GM21786 (cell line): ENCODE measurements around the gene SEC61A2.
A peak's percentile ranks its signal among the peaks of the same experiment; 100 is the strongest.

Experiments
- ATAC-seq: cut with Tn5 transposase; IDR thresholded peaks from one replicate; pipeline ENCODE4 v1.9.1; 2021; ENCODE audit not compliant: unreplicated experiment

SEC61A2 gene

DNA sequence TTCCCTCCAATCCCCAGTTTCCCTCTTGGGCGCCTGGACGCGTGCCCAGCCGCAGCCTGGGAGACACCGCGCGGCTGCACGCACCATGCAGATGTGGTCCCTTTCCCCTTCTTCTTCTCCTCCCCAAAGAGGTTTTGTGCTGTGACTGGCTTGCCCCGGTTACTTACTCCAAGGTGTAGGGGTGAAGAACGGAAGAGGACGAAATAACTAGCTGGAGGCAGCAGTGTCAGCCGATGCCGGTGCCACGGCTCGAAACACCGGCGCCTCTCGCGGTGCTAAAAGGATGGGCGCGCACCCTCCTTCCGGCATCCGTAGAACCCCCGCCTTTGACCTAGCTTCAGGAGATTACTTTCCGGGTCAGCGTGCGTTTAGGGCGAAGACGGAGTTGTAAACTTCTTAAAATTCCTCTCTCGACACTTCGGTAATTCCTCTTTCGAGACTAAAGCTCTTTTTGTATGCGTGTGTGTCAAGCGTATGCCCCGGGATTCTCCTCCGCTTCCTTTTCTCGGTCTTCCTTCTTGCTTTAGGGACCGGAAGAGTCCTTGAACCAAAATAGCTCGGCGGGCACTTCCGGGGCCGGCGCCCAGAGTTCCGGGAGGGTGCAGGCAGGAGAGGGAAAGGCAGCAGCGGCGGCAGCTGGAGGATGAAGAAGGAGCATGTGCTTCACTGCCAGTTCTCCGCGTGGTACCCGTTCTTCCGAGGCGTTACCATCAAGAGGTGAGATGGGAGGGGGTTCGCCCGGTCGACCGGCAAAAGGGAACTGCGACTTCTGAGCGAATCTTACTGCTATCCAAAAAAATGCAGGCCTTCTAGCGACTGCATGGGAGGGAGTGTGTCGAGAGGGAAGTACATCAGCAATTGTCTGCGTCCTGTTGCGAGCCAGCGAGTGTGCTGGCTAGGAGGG is 66.4 kb downstream of the SEC61A2 start, which contains the start of the genes CDC123 and NUDT5:
TSS of gene CDC123 (plus strand) at position 586 of the 904 bp plus-strand sequence. CDS start at position 644, 58 bp downstream.
TSS of gene NUDT5 (minus strand) at position 289 of the 904 bp plus-strand sequence. CDS start 9,600 bp downstream, outside the sequence.
- ATAC-seq: peak; percentile 88

DNA sequence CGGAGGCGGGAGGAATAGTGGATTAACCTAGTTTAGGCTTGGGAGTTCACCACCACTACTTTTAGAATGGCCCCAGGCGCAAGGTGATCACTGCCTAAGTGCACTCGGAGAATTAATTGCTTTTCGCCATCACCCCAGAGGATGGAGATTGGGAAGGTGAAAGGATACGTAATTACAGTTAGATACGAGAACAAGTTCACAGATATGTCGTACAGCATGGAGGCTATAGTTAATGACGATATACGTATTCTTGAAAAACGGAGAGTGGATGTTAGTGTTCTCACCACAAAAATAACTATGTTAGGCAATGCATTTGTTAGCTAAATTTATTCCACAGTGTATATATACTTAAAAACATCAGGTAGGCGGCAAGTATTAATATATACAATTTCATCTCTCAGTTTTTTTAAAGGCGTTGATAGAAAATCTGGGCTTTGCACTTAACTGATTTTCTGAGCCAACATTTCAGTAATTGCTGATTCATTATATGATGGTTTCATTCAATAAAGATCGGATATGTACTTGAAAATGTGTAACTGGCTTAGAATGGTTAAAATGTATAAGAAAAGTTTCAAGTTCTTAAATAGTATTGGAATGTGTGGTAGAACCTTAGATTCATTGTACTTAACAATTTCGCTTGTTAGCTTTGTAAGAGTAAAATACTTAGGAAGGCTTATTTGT is 67.2 kb downstream of the SEC61A2 start:
- no peak for ATAC-seq

DNA sequence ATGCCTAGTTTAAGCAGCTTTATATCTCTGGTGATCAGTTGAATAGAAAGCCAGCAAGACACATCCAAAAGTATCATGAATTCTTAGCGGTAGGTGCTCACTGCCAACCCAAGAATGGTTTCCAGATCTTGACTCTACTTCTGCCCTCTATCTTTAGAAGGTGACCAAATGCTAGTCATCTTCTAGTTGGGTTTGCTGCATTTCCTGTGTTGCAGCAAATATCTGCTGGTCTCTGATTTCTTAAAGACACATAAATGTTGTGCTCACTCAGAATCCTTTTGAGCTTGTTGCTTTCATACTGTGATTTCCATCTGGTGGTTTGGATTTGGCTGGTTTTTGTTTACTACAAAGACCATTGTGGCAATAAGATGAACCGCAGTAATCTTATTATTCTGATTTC is 68.7 kb downstream of the SEC61A2 start:
- no peak for ATAC-seq

DNA sequence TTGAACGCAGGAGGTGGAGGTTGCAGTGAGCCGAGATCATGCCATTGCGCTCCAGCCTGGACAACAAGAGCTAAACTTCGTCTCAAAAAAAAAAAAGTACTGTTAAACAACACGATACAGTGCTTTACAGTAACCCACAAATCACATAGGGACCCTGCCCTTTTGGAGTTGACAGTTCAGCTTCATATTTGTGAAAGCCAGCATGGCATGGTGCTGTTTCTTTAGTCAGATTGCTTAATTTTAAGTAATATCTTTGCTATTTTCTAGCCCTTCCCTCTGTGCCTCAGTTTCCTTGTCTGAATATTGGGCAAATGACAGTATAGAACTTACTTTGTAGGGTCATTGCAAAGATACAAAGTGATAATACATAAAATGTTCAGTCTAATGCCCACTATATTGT is 71.4 kb downstream of the SEC61A2 start:
- ATAC-seq: no peak

DNA sequence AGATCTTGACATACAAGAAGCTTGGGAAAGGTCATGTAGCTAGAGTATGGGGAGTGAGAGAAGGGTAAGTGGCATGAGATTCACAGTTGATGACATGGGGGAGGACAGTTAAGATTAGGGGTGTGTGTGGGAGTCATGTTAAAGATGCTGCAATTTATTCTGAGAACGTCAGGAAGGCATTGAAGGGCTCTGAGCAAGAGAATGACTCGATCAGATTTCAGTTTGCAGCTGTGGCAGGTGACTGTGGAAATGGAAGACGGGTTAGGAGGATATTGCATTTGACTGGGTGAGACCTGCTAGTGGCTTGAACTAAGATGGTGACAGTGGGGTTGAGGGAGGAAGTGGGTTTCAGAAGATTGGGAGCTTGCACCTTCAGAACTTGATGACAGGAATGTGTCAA is 72.1 kb downstream of the SEC61A2 start:
- no peak for ATAC-seq

DNA sequence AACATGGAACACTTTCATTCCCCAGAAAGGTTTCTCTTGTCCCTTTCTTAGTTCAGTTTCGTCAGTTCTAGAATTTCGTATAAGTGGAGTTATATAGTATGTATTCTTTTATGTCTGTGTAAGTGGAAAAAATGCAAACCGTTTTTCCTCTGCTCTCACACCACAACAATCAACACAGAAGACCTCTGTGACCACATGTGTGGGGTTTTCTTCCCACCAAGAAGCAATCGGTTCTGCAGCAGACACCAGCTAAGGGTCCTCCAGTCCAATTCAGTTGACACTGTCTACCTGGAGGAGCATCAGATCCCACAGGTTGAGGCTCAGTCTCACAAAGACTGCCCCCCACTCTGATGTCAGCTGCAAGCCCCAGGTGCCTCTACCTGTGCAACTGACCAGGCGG is 72.7 kb downstream of the SEC61A2 start:
- no peak for ATAC-seq

DNA sequence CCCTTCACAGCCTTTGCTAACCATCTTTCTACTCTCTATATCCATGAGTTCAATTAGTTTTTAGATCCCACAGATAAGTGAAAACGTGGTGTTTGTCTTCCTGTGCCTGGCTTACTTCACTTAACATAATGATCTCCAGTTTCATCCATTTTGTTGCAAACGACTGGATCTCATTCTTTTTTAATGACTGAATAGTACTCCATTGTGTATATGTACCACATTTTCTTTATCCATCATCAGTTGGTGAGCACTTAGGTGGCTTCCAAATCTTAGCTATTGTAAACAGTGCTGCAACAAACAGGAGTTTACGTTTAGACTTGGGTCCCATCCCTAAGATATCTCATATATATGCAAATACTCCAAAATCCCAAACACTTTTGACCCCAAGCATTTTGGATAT is 75.6 kb downstream of the SEC61A2 start:
- no peak for ATAC-seq

DNA sequence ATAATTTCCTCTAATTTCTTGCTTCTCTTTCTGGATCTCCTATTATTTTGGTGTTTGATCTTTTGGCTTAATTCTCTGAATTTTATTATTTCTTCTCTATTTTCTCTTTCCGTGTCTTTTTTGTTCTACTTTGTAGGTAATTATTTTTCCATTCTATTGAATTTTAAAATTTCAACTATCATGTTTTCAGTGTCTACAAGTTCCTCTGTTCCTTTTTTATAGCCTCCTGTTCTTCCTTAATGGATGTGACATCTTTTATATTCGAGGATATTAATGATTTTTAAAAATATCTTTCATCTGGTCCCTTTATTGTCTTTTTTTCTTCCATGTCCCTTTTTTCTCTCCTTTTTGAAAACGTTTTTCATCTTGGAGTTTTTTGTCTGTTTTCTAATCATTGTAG is 77.6 kb downstream of the SEC61A2 start:
- no peak for ATAC-seq

DNA sequence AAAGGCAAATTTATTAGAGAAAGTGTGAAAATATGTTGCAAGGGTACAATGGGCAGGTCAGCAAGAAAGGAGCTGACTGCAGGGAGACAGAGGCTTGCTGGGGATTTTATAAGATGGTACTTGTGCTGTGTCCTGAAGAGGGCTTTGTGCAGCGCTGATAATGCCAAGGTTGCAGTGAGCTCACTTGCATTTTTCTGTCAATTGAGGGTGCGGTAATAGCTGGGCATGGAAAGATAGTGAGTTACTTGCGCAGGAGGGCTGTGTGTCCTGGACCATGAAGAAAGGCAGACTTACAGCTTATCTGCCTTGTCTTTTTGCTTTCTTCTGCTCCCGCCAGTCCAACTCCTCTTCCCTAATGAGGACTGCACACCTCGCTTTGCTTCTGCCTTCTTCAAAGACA is 79.0 kb downstream of the SEC61A2 start:
- ATAC-seq: no peak

DNA sequence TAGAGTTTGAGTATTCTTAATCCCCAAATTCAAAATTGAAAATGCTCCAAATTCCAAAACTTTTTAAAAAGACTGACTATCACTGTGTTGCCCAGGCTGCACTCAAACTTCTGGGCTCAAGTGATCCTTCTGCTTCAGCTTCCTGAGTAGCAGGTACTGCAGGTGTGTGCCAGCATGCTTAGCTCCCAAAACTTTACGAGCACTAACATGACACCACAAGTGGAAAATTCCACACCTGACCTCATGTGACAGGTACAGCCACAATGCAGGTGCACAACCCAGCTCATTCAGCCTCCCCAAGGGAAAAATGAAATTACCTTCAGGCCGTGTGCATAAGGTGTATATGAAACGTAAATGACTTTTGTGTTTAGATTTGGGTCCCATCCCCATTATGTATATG is 83.0 kb downstream of the SEC61A2 start:
- ATAC-seq: no peak

DNA sequence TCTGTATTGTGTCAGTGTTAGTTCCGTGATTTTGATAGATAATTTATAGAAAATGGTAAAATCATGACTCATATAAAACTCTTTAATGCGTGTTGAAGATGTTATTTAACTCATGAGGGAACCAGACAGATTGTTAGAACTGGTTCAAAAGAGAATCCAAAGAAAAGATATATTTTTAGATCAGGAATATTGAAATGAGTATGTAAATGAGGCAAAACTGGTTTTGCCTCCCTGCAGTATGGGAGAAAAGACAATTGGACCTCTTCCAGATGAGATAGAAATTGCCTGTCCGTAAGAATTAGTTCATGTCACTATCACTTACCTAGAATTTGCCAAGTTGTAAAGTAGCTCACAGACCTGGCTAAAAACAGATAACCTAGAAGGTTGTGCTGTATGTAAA is 84.1 kb downstream of the SEC61A2 start:
- ATAC-seq: no peak

DNA sequence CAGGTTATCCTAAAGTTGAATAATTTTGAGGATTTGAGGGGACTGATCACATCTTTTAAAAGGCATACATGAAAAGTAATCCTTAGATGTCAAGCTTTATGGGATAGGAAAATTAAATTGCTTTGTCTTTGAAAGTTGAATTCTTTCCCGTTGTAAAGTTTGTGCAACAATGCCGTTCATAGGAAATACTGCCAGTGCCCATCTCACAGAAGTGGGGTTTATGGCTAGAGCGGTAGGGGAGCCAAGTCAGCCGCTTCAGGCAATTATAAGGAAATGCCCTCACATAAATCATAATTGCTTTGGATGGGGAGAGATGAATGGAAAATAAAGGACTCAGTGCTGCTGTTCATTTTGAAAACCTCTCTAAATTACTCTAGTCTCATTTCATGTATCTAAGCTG is 84.6 kb downstream of the SEC61A2 start:
- ATAC-seq: no peak

DNA sequence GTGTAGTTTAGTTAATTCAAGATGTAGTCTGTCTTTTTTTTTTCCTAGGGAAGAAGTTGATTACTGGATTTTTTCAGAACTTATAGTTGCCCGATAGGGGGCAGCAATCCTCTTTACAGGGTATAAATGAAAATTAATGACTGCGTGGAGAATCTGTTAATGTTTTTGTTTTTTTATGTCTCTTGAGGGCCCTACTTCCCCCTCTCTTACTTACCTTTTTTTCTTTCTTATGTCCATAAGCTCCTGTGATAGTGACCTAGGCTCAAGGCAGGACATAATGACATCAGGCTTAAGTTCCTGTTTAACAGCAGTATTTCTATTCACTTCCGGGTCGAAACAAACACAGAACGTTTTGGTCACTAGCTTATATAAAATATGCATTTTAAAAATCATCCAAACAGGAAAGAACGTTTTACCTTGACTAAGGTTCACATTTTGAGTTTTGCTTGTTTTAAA is 85.3 kb downstream of the SEC61A2 start:
- ATAC-seq: no peak
